Kidney tubule cell (primary cell): Measurements from ENCODE around the gene ARHGAP31.
"Not testable (repeated sequence)": the region's sequence is repeated elsewhere in the genome, so short reads cannot be mapped to it uniquely, and the experiment has no call there.

Experiments used
- DNase-seq: peaks from one replicate; pipeline ENCODE4 v3.0.0-alpha.2; 2018; ENCODE audit warnings: low spot score

Gene ARHGAP31

DNA sequence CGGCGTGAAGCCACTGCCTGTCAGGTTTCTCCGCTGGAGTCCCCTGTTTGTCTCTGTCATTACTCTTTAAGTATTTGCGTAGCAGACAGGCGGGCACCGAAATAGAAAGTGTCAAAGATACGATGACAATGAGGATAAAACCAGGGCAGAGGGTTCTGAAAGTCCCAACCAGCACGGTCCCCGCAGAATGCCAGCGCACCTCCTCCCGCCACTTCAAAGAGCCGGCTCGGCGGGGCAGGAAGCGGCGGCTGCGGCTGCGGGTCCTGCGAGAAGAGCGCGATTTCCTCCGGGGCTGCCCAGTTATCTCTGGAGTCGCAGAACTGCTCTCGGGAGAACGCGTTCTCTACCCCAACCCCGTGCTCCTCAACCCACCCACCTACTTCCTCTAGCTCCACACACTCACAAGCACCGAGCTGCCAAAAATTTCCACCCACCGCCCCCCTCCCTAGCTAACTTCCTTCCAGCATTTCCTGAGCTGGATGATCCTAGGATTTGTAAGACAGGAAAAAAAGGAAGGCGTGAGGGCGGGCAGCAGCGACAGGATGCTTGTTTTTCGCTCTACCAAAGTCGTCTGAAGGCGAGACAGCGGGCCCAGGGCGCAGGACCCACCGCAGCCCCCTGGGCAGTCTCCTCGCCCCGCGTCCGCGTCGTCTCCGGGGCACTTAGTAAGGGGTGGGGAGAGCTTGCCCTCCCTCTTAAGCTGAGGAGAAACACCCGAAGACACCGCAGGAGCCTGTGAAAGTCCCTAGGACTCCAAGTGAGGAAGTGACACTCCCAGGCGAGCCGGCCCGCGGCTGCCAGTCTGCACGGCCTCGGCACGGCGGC, at the start of gene ARHGAP31:
ARHGAP31 (plus strand) TSS at position 513 of the 825 bp plus-strand sequence. CDS start 522 bp downstream, outside the sequence.
- peak; percentile 72 for DNase-seq

- no peak for DNase-seq
Measured at GRCh38 chr3:119245778-119246177, 48.4 kb upstream of the ARHGAP31 start.

- no peak for DNase-seq
Measured at GRCh38 chr3:119255214-119255613, 39.0 kb upstream of the ARHGAP31 start.

DNA sequence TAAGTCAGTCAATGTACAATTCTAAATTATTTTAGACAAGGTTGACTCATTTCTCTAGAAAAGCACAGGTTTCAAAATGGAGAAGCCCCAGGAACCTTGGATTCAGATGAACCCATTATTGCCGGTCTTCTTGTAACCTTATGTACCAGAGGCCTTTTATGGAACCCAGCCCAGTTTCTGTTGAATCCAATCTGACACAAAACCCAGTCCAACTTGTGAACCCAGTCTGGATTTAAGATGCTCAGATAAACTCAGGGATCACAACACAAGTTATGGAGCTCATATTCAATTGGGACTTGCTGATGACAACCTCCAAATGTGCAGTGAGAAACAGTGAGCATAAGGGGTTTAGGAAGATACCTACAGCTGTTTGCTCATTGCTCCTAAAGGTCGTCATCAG, 37.1 kb upstream of the ARHGAP31 start:
- DNase-seq: no peak

DNA sequence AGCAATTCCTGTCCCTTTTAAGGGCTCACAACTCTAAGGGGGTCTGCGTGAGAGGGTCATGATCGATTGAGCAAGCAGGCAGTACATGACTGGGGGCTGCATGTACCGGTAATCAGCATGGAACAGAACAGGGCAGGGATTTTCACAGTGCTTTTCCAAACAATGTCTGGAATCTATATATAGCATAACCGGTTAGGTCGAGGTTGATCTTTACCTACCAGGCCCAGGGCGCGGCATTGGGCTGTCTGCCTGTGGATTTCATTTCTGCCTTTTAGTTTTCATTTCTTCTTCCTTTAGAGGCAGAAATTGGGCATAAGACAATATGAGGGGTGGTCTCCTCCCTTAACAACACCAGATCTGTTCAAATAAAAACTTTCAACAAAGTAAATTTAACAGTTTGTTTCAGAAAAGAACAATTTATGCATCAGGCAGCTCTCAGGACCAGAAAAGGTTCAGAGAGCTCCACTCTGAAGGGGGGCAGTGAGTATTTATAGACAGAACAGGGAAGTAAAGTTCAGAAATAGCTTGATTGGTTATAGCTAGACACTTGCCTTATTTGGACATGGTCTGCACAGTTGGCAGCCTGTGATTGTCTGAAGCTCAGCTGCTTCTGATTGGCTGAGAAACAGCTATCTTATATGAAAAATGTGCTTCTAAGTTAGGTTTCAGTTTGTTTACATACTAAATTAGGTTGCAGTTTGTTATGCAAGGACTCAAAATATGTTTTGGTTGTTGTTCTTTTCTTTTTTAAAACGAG, 36.4 kb upstream of the ARHGAP31 start:
- no peak for DNase-seq

- DNase-seq: no peak
Measured at GRCh38 chr3:119258915-119259314, 35.3 kb upstream of the ARHGAP31 start.

DNA sequence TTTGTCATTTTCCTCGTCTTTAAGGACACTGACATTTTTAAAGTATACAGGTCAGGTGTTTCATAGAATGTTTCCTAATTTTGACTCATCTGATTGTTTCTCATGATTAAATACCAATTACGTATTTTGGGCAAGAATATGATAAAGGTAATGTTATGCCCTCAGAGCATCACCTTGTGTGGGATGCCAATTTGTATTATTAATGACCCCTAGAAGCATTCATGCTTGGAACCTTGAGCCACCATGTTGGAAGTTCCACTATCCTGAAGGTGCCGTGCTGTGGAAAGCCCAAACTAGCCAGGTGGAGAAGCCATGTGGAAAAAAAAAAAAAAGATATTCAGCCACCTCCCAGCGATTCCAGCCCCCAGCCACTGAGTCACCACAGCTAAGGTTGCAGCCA, 34.4 kb upstream of the ARHGAP31 start:
- no peak for DNase-seq

DNA sequence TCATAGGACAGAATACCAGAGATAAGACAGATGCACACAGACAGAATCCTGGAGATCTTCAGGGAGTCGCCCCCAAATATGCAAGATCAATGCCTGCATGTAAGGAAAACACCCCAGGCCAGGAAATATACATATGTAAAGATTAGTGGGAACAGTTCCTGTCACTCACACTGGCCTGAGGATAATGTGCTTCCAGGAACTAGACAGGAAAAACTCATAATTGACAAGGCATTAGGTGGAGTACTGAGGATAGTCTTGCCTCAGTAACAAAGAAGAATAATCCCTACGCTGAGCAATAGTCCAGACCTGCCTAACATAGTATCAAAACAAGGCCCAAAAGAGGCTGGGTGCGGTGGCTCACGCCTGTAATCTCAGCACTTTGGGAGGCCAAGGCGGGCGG, 33.1 kb upstream of the ARHGAP31 start:
- DNase-seq: no peak

GRCh38 chr3:119270212-119270611, 24.0 kb upstream of the ARHGAP31 start:
- not testable (repeated sequence) for DNase-seq

DNA sequence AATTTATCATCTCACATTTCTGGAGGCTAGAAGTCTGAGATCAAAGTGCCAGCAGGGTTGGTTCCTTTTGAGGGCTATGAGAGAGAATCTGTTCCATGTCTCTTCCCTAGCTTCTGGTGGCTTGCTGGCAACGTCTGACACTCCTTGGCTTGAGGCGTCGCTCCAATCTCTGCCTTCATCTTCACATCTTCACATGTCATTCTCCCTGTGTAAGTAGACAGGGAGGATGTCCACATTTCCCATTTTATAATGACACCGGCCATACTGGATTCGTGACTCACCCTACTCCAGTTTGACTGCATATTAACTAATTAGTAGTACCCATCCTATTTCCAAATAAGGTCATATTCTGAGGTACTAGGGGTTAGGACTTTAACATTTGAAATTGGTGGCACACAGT, 17.5 kb upstream of the ARHGAP31 start:
- DNase-seq: no peak

- peak; percentile 11 for DNase-seq
Measured at GRCh38 chr3:119279101-119279554, 15.1 kb upstream of the ARHGAP31 start.

DNA sequence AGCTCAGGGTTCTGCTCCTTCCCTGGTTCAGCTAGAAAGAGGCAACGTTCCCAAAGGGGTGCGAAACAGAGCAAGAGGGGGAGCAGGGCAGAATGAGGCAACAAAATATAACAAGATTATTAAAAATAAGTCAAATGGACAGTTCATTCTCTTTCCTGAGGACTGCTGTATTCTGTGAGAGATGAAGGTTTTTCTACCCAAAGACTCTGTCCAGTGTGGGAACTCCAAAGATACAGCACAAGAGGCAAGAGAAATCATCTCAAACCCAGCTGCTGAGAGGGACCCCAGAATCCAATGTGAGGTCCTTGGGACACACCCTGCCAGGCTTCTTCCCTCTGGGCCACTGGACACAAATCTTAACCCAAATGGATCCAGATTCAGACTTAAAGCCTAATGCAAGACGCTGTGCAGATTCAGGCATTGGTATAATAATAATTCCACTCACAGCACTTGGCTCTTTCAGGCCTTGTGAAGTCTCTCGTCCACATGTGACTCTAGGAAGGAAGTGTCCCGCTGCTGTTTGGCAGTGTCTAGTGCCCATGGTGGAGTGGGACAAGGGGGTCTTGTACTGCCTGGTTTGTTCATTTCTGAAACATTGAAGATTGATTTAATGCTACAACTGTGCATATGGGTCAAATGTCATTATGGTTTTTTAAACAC, 14.5 kb upstream of the ARHGAP31 start:
- no peak for DNase-seq

DNA sequence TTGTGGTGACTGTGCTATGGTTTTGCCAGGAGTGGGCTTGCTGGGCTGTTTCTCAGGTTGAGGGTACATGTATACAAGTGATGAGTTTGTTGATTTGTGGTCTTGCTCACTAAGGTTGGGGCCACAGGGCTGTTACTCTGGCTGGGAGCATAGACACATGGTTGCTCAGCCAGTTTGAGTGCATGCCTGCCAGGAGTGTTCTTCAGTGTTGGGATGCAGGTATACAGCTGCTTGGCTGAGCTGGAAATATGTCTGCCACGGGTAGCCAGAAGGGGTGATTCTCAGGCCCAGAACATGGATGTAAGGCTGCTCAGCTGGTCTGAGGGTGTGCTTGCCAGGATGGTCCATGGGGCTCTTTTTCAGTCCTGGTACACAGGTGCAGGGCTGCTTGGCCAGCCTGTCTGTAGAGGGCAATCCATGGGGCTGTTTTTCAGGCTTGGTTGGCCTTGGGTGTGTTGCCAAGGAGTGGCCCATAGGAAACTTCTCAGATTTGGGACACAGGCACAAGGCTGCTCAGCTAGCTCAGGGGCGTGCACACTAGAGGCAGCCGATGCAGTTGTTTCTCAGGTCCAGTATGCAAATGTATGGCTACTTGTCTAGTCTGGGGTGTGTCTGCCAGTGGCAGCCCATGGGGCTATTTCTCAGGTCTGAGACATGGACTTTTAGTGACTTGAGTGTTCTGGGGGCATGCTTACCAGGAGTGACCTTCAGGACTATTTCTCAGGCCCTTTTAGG, 5.3 kb upstream of the ARHGAP31 start:
- DNase-seq: no peak

GRCh38 chr3:119289404-119289770, 4.8 kb upstream of the ARHGAP31 start:
- DNase-seq: no peak

GRCh38 chr3:119290613-119291012, 3.6 kb upstream of the ARHGAP31 start:
- no peak for DNase-seq

DNA sequence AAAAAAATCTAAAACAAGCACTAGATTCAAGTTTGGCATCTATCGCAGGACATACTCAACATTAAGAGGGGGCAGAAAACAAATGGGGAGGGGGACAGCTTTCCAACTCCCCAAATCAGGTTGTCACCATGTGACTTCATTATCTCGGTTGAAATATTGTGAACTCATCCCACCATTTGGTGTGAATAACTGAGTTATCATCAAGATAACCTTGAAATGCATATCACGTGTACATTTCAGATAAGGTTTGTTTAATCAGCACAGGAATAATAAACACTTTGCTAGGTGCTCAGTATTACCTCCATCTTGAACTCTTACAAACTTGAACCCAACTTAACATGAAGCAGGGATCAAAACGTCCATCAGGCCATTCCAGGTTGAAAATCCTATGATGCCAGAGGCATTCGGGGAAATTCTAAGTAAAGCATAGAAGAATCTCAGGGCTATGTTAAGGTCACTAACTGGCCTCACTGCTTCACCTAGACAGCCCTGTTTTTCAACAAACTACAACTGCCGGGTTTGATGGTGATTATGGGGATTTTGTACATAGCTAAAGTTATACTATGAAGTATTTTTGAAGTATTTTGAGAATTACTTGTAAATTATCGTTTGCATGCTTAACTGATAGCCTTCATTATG, 3.0 kb upstream of the ARHGAP31 start:
- no peak for DNase-seq

- peak; percentile 6 for DNase-seq
Measured at GRCh38 chr3:119292666-119293065, 1.5 kb upstream of the ARHGAP31 start.

GRCh38 chr3:119293105-119293870, 895 bp upstream of the ARHGAP31 start:
- no peak for DNase-seq

- DNase-seq: peak; percentile 59
Measured at GRCh38 chr3:119294696-119295671, 801 bp downstream of the ARHGAP31 start.
